ENCODE results near the gene SSC5D. TPM values are rescaled to one million over a fixed set of nuclear protein-coding genes. Genes with fewer than 3 reads are reported as not detected.

Gene SSC5D
- total and polyA plus RNA-seq, 2 of the 4 experiments (the other 2 are of a cell fraction) = 1.4 to 19.1 TPM

DNA sequence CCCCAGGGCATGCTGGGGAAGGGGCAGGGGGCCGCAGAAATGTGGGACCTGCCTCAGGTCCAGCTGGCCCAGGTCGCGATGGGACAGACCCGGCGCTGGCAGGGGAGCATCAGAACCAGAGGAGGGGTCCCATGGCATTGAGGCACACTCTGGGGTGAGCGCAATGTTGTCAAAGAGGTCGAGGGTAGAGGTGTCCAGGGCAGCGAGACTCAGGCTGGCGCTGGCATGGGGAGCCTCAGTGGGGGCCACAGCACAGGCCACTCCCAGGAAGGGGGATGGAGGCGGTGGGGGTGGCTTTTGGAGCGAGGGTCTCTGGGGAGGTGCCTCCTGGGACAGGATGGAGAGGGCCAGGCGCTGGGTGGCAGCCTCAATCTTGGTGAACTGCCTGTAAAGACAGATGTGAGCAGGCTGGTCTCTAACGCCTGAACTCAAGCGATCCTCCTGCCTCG lies 24.6 kb upstream of the SSC5D start:
- Histone ChIP-seq H2BK120ac (ENCODE audit: low read depth, low read length) (no peak overlapping the region), H2AK9ac (replicated peaks; ENCODE audit: low read depth, low read length, poor library complexity) (no peak overlapping the region), H3K4me2 (ENCODE audit: low read depth, low read length) (no peak overlapping the region), H3K27ac (ENCODE audit: insufficient read depth, low read length) (no peak overlapping the region), H2BK15ac (ENCODE audit: low read depth, low read length) (no peak overlapping the region), H3K9me3 (ENCODE audit: control insufficient read depth, insufficient read depth, low read length) (no peaks in the 10 kb centered on the region), H3K4me3 (ENCODE audit: insufficient read depth, low read depth, low read length) (no peak overlapping the region), H3K4me1 (ENCODE audit: control insufficient read depth, insufficient read depth, low read length) (peaks cover 11% of the 10 kb centered on the region), H3K23ac (ENCODE audit: low read depth, low read length) (no peak overlapping the region), H3K9ac (ENCODE audit: low read depth, low read length) (no peak overlapping the region), H4K91ac (ENCODE audit: insufficient read depth, low read depth, low read length) (no peak overlapping the region), H3K27me3 (ENCODE audit: control insufficient read depth, insufficient read depth, low read length) (no peaks in the 10 kb centered on the region), H2AFZ (replicated peaks; ENCODE audit: low read length, poor library complexity) (no peak overlapping the region), H4K20me1 (ENCODE audit: insufficient read depth, low read length) (peaks cover 4% of the 10 kb centered on the region; the same call in 1 of the 2 replicates), H3K18ac (ENCODE audit: low read depth, low read length) (no peak overlapping the region), H2BK20ac (ENCODE audit: low read depth, low read length) (no peak overlapping the region), H2AK5ac (ENCODE audit: low read depth, low read length) (no peak overlapping the region), H3K79me1 (ENCODE audit: low read depth in 1 of 2, low read length in 2 of 2) (peaks cover 5 to 24% of the 10 kb centered on the region in 2 experiments; a peak in 3 of 4 replicates), H3K4ac (ENCODE audit: low read depth, low read length) (no peak overlapping the region), H3K36me3 (ENCODE audit: control insufficient read depth, insufficient read depth, low read length) (no peaks in the 10 kb centered on the region), H3K56ac (ENCODE audit: extremely low read depth, insufficient read depth, low read length) (no peak overlapping the region), H4K8ac (ENCODE audit: low read depth in 2 of 2, low read length in 2 of 2) (no peak overlapping the region), H2BK5ac (ENCODE audit: low read depth, low read length, poor library complexity, severe bottlenecking) (no peak overlapping the region), H3K9me1 (ENCODE audit: insufficient read depth, low read length) (peaks cover 4% of the 10 kb centered on the region; the same call in 1 of the 2 replicates), H4K5ac (ENCODE audit: low read depth, low read length) (no peak overlapping the region), H3K14ac (replicated peaks; ENCODE audit: low read depth, low read length) (no peak overlapping the region)
- dilution Hi-C loops (cut with HindIII; ENCODE audit: low sequenced_read_pairs, unreplicated experiment) (no loop called here), in situ Hi-C loops (cut with MboI; ENCODE audit: low sequenced_read_pairs) (no loop called here), intact Hi-C loops (cut with micrococcal nuclease) (no loop called here)
- POLR2A ChIA-PET (ENCODE audit: unreplicated experiment) = no interaction called here
- no TSS peak for BruUV-seq (replicated peaks)
- no peak for TF ChIP-seq POLR2A (IDR thresholded peaks at IDR 0.05; ENCODE audit: low read depth, low read length)
- TF ChIP-seq, protein P1, sequence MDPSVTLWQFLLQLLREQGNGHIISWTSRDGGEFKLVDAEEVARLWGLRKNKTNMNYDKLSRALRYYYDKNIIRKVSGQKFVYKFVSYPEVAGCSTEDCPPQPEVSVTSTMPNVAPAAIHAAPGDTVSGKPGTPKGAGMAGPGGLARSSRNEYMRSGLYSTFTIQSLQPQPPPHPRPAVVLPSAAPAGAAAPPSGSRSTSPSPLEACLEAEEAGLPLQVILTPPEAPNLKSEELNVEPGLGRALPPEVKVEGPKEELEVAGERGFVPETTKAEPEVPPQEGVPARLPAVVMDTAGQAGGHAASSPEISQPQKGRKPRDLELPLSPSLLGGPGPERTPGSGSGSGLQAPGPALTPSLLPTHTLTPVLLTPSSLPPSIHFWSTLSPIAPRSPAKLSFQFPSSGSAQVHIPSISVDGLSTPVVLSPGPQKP (IDR thresholded peaks at IDR 0.05; ENCODE audit: borderline replicate concordance, low read depth, low read length) = no peak
- no peak for TF ChIP-seq MAFK (IDR thresholded peaks at IDR 0.05; ENCODE audit: low read depth, low read length)
- no peak for TF ChIP-seq NFE2L2 (IDR thresholded peaks at IDR 0.05; ENCODE audit: low read depth, low read length)
- no peak for TF ChIP-seq SMC3 (IDR thresholded peaks at IDR 0.05; ENCODE audit: low read depth, low read length)
- TF ChIP-seq, protein P2, sequence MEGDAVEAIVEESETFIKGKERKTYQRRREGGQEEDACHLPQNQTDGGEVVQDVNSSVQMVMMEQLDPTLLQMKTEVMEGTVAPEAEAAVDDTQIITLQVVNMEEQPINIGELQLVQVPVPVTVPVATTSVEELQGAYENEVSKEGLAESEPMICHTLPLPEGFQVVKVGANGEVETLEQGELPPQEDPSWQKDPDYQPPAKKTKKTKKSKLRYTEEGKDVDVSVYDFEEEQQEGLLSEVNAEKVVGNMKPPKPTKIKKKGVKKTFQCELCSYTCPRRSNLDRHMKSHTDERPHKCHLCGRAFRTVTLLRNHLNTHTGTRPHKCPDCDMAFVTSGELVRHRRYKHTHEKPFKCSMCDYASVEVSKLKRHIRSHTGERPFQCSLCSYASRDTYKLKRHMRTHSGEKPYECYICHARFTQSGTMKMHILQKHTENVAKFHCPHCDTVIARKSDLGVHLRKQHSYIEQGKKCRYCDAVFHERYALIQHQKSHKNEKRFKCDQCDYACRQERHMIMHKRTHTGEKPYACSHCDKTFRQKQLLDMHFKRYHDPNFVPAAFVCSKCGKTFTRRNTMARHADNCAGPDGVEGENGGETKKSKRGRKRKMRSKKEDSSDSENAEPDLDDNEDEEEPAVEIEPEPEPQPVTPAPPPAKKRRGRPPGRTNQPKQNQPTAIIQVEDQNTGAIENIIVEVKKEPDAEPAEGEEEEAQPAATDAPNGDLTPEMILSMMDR (conservative IDR thresholded peaks at IDR 0.05; ENCODE audit: low read depth, low read length) = no peak
- TF ChIP-seq, protein P3, sequence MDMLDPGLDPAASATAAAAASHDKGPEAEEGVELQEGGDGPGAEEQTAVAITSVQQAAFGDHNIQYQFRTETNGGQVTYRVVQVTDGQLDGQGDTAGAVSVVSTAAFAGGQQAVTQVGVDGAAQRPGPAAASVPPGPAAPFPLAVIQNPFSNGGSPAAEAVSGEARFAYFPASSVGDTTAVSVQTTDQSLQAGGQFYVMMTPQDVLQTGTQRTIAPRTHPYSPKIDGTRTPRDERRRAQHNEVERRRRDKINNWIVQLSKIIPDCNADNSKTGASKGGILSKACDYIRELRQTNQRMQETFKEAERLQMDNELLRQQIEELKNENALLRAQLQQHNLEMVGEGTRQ (IDR thresholded peaks at IDR 0.05; ENCODE audit: low read depth, low read length) = no peak
- TF ChIP-seq MAZ (IDR thresholded peaks at IDR 0.05; ENCODE audit: borderline replicate concordance, low read depth, low read length) = no peak
- TF ChIP-seq RCOR1 (IDR thresholded peaks at IDR 0.05; ENCODE audit: insufficient replicate concordance, low read length) = no peak
- no peak for TF ChIP-seq MXI1 (IDR thresholded peaks at IDR 0.05; ENCODE audit: borderline replicate concordance, low read depth, low read length)
- no peak for TF ChIP-seq CEBPB (IDR thresholded peaks at IDR 0.05; ENCODE audit: low read depth, low read length)
- ATAC-seq (ENCODE audit: low read depth) (no peak), DNase-seq (no peak)
- 74% methylated on average over 12 of the region's 15 CpGs; no CpG with 5 or more reads in 1 of the 2 experiments for WGBS, 2 experiments (ENCODE audit: extremely low coverage in 2 of 2, insufficient read length in 1 of 2)
- CTCF ChIA-PET = no interaction called here

Data from IMR-90 (cell line).